Measurements from ENCODE around the gene SPINK9.

- TF ChIP-seq ZNF274 (IDR thresholded peaks at IDR 0.05; ENCODE audit: low read depth, low read length) (no peak), YY1 (IDR thresholded peaks at IDR 0.05; ENCODE audit: insufficient read depth, insufficient read length) (no peak), SUZ12 (IDR thresholded peaks at IDR 0.05; ENCODE audit: extremely low read depth, insufficient read depth, insufficient read length) (no peak)
Observed at GRCh38 chr5:148314731-148315130, 20.6 kb upstream of the SPINK9 start.
